Cerebellar nuclear complex (tissue), 1 donor: Measurements from ENCODE around the gene DCDC2.
"Not testable (repeated sequence)": the region's sequence is repeated elsewhere in the genome, so short reads cannot be mapped to it uniquely, and the experiment has no call there.

ENCODE experiments used
- DNase-seq, 2 experiments: peaks; one replicate each; lab custom pipeline; 2025; lab: John Stamatoyannopoulos, UW

DCDC2 gene

DNA sequence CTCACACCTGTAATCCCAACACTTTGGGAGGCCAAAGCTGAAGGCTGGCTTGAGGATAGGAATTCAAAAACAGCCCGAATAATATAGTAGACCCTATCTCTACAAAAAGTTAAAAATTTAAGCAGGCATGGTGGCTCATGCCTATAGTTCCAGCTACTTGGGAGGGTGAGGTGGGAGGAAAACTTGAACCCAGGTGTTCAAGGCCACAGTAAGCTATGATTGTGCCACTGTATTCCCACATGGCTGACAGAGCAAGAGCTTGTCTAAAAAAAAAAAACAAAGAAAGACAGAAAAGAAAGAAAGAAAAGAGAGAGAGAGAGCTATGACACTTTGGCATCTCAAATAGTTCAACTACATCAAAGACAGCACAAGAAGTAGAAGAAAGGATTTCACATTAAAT lies 33.2 kb downstream of the DCDC2 start:
- no peak for DNase-seq

DNA sequence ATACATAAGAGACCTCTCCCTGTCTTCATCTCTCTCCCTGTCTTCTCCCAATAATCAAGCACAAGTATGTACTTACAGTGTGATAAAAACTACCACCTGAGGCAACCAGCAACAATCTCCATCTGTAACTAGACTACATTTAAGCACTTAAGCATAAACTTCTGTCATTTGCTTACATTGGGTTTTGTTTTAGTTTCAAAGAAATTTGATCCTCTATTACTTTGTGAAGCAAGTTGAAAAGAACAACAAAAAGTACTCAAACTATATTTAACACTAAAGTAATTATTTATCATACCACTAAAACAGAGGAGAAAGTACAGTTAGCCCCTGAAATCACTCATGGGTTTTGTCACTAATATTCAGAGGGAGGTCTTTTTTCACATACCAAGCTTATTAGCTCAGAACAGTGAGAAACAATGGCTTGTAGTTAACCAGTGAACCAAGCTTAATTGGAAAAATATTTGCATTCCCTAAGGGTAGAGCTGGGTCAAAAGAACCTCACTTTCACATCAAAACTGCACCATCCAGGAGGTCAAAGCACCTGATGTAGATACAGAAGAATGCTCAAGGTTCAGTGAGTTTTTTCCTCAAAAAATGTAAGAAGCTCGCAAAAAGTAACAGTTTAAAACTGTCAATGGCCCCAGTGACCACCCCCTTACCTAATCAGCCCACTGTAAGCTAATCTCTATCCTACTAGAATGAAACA lies 34.1 kb downstream of the DCDC2 start:
- DNase-seq: no peak

DNA sequence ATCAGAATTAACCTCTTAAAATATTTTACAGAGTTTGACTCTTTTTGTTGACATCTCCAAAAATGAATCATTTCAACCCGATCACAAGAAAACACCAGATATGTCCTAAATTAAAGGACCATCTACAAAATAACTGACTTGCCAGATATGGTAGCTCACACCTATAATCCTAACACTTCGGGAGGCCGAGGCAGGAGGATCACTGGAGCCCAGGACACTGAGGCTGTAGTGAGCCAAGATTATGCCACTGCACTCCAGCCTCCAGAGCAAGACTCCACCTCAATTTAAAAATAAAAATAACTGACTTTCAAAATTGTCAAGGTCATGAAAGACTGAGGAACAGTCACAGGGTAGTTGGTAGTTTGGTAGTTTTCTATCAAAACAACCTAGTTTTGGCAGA lies 34.9 kb downstream of the DCDC2 start:
- DNase-seq: no peak

DNA sequence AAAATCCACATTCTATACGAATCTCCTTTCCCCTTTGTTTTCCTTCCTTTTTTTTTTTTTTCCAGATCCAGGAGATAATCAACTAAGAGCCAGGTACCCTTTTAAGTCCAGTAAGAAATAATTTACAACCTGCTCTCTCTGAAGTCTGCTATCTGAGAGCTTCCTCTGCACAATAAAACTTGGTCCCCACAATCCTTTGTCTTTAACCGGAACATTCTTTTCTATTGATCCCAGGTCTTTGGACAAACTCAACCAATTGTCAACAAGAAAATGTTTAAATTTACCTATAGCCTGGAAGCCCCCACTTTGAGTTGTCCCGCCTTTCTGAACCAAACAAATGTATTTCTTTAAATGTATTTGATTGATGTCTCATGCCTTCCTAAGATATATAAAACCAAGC lies 35.4 kb downstream of the DCDC2 start:
- DNase-seq: not testable (repeated sequence)

GRCh38 chr6:24321538-24322162 lies 36.2 kb downstream of the DCDC2 start:
- no peak for DNase-seq

GRCh38 chr6:24313251-24314141 lies 44.4 kb downstream of the DCDC2 start:
- no peak for DNase-seq

DNA sequence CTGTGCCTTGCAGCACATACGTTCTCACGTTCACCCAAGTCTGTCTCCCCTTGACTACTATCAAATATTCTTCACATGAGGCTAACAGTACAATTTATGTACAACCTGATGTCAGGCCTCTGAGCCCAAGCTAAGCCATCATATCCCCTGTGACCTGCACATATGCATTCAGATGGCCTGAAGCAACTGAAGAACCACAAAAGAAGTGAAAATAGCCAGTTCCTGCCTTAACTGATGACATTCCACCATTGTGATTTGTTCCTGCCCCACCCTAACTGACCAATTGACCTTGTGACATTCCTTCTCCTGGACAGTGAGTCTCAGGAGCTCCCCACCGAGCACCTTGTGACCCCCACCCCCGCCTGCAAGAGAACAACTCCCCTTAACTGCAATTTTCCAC lies 46.1 kb downstream of the DCDC2 start:
- DNase-seq: not testable (repeated sequence)

DNA sequence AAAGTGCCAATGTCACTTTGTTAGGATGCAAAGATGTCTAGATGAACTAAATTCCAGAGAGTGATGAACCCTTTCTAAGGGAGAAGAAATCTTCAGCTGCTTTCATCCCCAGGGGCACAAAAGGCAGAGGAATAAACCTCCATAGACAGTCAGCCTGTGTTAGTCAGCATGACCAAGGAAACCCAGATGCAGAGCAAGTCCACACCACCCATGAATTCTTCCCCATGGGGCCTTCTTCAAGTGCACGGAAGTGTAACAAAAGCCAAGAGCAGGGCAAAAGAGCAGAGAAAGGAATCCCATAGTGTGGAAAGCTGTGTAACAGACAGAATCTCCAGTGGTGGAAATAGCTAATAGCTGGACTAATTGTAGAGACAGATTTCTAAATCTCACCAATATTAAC lies 50.0 kb downstream of the DCDC2 start:
- no peak for DNase-seq

- no peak for DNase-seq
Measured at GRCh38 chr6:24306936-24307335, 50.9 kb downstream of the DCDC2 start.

GRCh38 chr6:24306038-24306437 lies 51.8 kb downstream of the DCDC2 start:
- DNase-seq: no peak

DNA sequence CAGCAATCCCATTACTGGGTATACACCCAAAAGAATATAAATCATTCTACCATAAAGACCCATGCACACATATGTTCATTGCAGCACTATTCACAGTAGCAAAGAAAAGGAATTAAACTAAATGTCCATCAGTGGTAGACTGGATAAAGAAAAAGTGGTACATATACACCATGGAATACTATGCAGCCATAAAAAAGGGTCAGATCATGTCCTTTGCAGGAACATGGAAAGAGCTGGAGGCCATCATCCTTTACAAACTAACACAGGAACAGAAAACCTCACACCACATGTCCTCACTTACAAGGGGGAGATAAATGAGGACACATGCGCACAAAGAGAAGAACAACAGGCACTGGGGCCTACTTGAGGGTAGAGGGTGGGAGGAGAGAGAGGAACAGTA lies 60.9 kb downstream of the DCDC2 start:
- no peak for DNase-seq

GRCh38 chr6:24293852-24294251 lies 64.0 kb downstream of the DCDC2 start:
- DNase-seq: not testable (repeated sequence)

- no peak for DNase-seq
Measured at GRCh38 chr6:24287239-24287638, 70.6 kb downstream of the DCDC2 start.

DNA sequence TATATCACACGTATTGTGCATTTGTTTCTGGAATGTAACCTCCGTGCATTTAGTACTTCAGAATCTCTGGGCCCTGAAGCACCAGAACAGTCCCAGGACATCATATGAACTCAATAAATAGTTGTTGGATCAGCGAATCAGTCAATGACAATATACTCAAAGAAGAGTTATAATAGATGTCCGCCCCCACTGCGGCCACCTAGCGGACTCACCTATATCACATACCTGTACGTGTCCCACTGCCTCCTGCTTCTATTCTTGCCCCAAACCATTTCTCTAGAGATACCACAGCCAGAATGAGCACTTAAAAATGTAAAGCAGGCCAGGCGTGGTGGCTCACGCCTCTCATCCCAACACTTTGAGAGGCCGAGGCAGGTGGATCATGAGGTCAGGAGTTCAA lies 73.9 kb downstream of the DCDC2 start:
- DNase-seq: no peak

DNA sequence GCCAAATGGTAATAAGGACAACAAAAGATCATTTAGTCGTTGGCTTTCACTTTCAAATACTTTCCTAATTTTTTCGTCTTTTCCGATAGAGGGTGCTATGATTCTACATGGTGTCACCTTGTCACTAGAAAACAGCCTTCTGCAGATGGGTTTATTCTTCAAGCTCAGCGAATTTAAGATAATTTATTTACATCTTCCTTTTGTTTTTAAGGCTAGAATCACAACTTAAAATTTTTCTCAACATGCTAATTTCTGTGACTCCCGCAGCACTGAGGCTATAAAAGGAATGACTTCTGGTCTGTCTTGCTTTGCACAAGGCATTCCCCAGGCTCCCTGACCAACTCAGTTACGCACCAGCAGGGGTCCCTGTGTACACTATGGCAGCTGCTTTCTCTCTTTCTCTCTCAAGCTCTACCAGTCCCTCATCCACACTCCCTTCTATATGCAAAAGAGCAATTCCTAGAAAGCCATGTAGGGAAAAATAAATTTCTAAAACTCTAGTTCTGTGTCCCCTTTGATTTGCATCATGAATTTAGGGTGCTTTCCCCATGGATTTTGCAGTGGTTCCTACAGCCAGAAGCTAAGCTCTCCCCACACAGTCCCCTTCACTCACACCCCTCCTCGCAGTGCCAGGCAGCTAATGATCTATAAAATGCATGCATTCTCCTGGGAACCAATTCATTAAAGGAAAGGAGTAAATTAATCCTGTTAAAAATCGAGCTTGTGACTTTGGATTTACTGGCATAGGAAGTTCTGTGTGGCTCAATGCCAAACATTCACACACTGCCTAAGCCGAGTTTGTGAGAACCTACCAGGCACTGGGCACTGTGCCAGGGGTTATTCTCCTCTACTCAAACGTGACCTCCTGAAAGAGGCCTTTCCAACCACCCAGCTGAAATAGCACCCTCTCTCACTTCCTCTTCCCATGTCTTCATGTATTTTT lies 74.5 kb downstream of the DCDC2 start:
- DNase-seq: no peak

DNA sequence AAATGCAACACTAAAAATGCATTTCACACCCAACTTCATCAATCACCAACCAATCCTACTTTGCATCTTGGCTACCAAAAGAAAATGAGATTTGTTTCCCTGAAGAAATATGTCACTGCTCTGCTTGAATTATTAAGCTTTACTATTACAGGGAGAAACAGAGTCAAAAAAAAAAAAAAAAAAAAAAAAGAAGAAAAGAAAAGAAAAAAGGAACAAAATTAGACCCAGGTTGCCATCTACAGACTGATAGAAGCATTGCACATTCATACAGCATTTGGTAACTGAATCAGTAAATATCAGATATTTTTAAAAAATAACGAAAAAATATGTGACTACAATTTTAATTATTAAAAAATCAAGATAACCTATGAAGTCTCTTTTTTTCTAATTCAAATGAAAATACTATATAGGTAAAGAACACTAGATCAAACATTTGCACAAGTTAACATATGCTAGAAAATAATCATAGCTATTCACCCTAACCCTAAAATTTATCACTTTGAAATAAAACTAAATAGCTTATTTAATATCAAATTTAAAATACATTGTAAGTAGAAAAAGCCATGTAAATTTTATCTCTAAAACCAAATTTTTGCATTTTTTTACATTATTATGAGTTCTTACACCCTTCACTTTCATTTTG lies 83.3 kb downstream of the DCDC2 start:
- DNase-seq: no peak

DNA sequence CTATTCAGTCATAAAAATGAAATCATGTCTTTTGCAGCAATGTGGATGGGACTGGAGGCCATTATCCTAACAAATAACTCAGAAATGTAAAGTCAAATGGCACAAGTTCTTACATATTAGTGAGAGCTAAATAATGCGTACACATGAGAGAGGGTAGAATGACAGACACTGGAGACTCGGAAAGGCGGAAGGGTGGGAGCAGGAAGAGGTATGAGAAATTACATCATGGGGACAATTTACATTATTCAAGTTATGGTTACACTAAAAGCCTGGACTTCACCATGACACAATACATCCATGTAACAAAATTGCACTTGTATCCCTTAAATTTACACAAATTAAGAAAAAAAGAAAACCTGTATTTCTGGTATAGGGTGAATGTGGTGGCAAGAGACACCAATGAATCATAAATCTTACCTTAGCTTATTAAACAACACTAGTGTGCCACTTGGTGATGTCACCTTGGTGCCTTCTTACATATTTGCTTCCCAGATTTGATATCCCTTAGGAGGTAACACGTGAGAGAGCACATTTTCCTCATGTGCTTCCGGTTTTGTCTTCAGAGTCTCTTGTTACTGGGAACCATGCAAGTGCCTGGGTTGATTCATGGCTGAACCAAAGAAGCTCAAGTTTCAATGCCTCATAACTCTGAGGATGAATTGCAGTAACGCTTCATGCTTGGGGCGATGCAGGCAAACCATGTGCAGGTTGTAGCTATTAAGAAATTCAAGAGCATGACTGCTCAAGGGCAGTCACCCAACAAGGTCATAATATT lies 84.6 kb downstream of the DCDC2 start:
- DNase-seq: no peak

GRCh38 chr6:24272553-24272952 lies 85.3 kb downstream of the DCDC2 start:
- DNase-seq: no peak

GRCh38 chr6:24272148-24272547 lies 85.7 kb downstream of the DCDC2 start:
- no peak for DNase-seq

DNA sequence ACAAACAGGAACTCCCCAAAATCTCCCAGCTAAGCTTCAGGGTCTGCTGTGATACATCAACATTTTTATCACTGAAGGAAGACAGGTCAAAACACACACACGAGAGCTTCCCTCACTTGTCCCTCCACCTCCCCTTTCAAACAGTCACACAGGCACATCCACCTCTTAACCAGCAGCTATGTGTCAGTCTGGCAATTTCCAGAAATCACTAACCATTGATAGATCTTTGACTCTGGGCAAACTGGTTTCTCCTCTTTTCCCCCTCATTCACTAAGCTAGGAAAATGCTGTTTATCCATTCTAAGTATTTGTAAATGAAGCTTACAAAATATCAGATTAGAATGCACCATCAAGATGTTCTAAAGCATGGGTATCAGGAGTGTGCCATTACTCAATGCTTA lies 87.8 kb downstream of the DCDC2 start:
- no peak for DNase-seq
